Measurements from ENCODE around the gene FST.

DNA sequence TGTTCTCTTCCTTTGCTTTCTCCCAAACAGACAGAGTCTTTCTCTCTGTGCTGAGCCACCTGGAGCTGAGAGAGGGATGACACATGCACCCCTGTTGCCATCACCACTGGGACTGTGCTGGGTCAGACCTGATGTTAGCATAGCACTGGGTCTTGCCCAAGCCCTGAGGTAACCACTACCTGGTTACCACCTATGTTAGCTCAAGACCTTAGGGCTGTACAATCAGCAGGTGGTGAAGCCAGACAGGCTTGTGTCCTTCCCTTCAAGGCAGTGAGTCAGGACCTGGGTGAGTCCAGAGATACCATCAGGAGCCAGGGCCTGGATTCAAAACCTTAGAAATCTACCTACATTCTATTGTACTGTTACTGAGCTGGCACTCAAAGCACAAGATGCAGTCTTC is 32.1 kb downstream of the FST start:
- TF ChIP-seq, protein P1, sequence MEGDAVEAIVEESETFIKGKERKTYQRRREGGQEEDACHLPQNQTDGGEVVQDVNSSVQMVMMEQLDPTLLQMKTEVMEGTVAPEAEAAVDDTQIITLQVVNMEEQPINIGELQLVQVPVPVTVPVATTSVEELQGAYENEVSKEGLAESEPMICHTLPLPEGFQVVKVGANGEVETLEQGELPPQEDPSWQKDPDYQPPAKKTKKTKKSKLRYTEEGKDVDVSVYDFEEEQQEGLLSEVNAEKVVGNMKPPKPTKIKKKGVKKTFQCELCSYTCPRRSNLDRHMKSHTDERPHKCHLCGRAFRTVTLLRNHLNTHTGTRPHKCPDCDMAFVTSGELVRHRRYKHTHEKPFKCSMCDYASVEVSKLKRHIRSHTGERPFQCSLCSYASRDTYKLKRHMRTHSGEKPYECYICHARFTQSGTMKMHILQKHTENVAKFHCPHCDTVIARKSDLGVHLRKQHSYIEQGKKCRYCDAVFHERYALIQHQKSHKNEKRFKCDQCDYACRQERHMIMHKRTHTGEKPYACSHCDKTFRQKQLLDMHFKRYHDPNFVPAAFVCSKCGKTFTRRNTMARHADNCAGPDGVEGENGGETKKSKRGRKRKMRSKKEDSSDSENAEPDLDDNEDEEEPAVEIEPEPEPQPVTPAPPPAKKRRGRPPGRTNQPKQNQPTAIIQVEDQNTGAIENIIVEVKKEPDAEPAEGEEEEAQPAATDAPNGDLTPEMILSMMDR (IDR thresholded peaks at IDR 0.05; ENCODE audit: low read depth, low read length): no peak
- no peak for TF ChIP-seq EZH2phosphoT487 (IDR thresholded peaks at IDR 0.05; ENCODE audit: low read depth)

Measured in OCI-LY3 (cell line).